ENCODE data around the gene C12orf50.

The C12orf50 gene

GRCh38 chr12:87952223-87952622 is 77.0 kb downstream of the C12orf50 start:
- no peak overlapping the region for H3K4ac ChIP-seq (ENCODE audit: low read depth, low read length)
- no CpG with 5 or more reads among the region's 2 CpGs for WGBS (ENCODE audit: extremely low coverage, insufficient coverage, insufficient read length)
- H3K27ac ChIP-seq (ENCODE audit: low read depth, low read length) = no peak overlapping the region
- no peak overlapping the region for H3K9ac ChIP-seq (ENCODE audit: low read length)
- H3K23ac ChIP-seq (ENCODE audit: low read length) = no peak overlapping the region
- no peak overlapping the region for H3K4me3 ChIP-seq (ENCODE audit: low read depth, low read length)
- no peaks in the 10 kb centered on the region for H3K79me1 ChIP-seq (ENCODE audit: low read length)
- H3K9me3 ChIP-seq (ENCODE audit: insufficient read depth, low read depth, low read length) = no peaks in the 10 kb centered on the region
- no peak for DNase-seq
- no peak overlapping the region for H2BK12ac ChIP-seq (ENCODE audit: low read length)
- no peaks in the 10 kb centered on the region for H3K36me3 ChIP-seq (ENCODE audit: control insufficient read depth in 1 of 2, insufficient read depth in 2 of 2, low read length in 2 of 2)
- H2AFZ ChIP-seq (ENCODE audit: insufficient read depth, low read length, poor library complexity) = no peak overlapping the region
- H3K18ac ChIP-seq (ENCODE audit: low read length) = no peak overlapping the region
- no peaks in the 10 kb centered on the region for H3K79me2 ChIP-seq (ENCODE audit: control insufficient read depth, insufficient read depth, low read length, poor library complexity)
- H3K4me2 ChIP-seq (ENCODE audit: low read length) = no peak overlapping the region
- H2BK5ac ChIP-seq (ENCODE audit: low read depth, low read length, poor library complexity) = no peak overlapping the region
- H2BK120ac ChIP-seq (ENCODE audit: insufficient read depth, low read length, poor library complexity) = no peak overlapping the region
- H3K4me1 ChIP-seq (ENCODE audit: control insufficient read depth in 1 of 2, insufficient read depth in 2 of 2, low read length in 2 of 2) = no peaks in the 10 kb centered on the region
- H2AK5ac ChIP-seq (ENCODE audit: low read length) = no peak overlapping the region
- H3K27me3 ChIP-seq (ENCODE audit: insufficient read depth, low read length) = no peaks in the 10 kb centered on the region
- H4K8ac ChIP-seq (ENCODE audit: low read depth, low read length) = no peak overlapping the region
- no peak overlapping the region for H3K14ac ChIP-seq (ENCODE audit: low read length)
- no peak overlapping the region for H4K12ac ChIP-seq (ENCODE audit: low read depth, low read length)
- no peak overlapping the region for H4K91ac ChIP-seq (ENCODE audit: low read depth, low read length)

GRCh38 chr12:87943762-87944161 is 85.4 kb downstream of the C12orf50 start:
- no peaks in the 10 kb centered on the region for H3K9me3 ChIP-seq (ENCODE audit: insufficient read depth, low read depth, low read length)
- no peaks in the 10 kb centered on the region for H3K27me3 ChIP-seq (ENCODE audit: insufficient read depth, low read length)
- DNase-seq = no peak
- H3K4ac ChIP-seq (ENCODE audit: low read depth, low read length) = no peak overlapping the region
- no peak overlapping the region for H4K8ac ChIP-seq (ENCODE audit: low read depth, low read length)
- no peak overlapping the region for H3K18ac ChIP-seq (ENCODE audit: low read length)
- H3K79me2 ChIP-seq (ENCODE audit: control insufficient read depth, insufficient read depth, low read length, poor library complexity) = no peaks in the 10 kb centered on the region
- H3K4me1 ChIP-seq (ENCODE audit: control insufficient read depth in 1 of 2, insufficient read depth in 2 of 2, low read length in 2 of 2) = no peaks in the 10 kb centered on the region
- no peak overlapping the region for H4K91ac ChIP-seq (ENCODE audit: low read depth, low read length)
- H3K4me3 ChIP-seq (ENCODE audit: low read depth, low read length) = no peak overlapping the region
- H2BK5ac ChIP-seq (ENCODE audit: low read depth, low read length, poor library complexity) = no peak overlapping the region
- H2AFZ ChIP-seq (ENCODE audit: insufficient read depth, low read length, poor library complexity) = no peak overlapping the region
- no CpG with 5 or more reads among the region's 3 CpGs for WGBS (ENCODE audit: extremely low coverage, insufficient coverage, insufficient read length)
- no peak overlapping the region for H4K12ac ChIP-seq (ENCODE audit: low read depth, low read length)
- H3K27ac ChIP-seq (ENCODE audit: low read depth, low read length) = no peak overlapping the region
- no peak overlapping the region for H3K23ac ChIP-seq (ENCODE audit: low read length)
- no peak overlapping the region for H3K4me2 ChIP-seq (ENCODE audit: low read length)
- no peak overlapping the region for H3K14ac ChIP-seq (ENCODE audit: low read length)
- H2BK12ac ChIP-seq (ENCODE audit: low read length) = no peak overlapping the region
- H2AK5ac ChIP-seq (ENCODE audit: low read length) = no peak overlapping the region
- no peak overlapping the region for H3K9ac ChIP-seq (ENCODE audit: low read length)
- no peak overlapping the region for H2BK120ac ChIP-seq (ENCODE audit: insufficient read depth, low read length, poor library complexity)
- H3K36me3 ChIP-seq (ENCODE audit: control insufficient read depth in 1 of 2, insufficient read depth in 2 of 2, low read length in 2 of 2) = no peaks in the 10 kb centered on the region
- H3K79me1 ChIP-seq (ENCODE audit: low read length) = no peaks in the 10 kb centered on the region

- no peak overlapping the region for H2BK5ac ChIP-seq (ENCODE audit: low read depth, low read length, poor library complexity)
- no CpG with 5 or more reads among the region's 1 CpG for WGBS (ENCODE audit: extremely low coverage, insufficient coverage, insufficient read length)
- H3K4me2 ChIP-seq (ENCODE audit: low read length) = no peak overlapping the region
- H3K4me3 ChIP-seq (ENCODE audit: low read depth, low read length) = no peak overlapping the region
- H2AK5ac ChIP-seq (ENCODE audit: low read length) = no peak overlapping the region
- no peak overlapping the region for H2BK12ac ChIP-seq (ENCODE audit: low read length)
- H2BK120ac ChIP-seq (ENCODE audit: insufficient read depth, low read length, poor library complexity) = no peak overlapping the region
- H3K79me2 ChIP-seq (ENCODE audit: control insufficient read depth, insufficient read depth, low read length, poor library complexity) = no peaks in the 10 kb centered on the region
- H3K27ac ChIP-seq (ENCODE audit: low read depth, low read length) = no peak overlapping the region
- no peak overlapping the region for H4K91ac ChIP-seq (ENCODE audit: low read depth, low read length)
- no peak overlapping the region for H3K4ac ChIP-seq (ENCODE audit: low read depth, low read length)
- H4K12ac ChIP-seq (ENCODE audit: low read depth, low read length) = no peak overlapping the region
- no peak overlapping the region for H3K23ac ChIP-seq (ENCODE audit: low read length)
- H2AFZ ChIP-seq (ENCODE audit: insufficient read depth, low read length, poor library complexity) = no peak overlapping the region
- H3K14ac ChIP-seq (ENCODE audit: low read length) = no peak overlapping the region
- no peak for DNase-seq
- no peaks in the 10 kb centered on the region for H3K4me1 ChIP-seq (ENCODE audit: control insufficient read depth in 1 of 2, insufficient read depth in 2 of 2, low read length in 2 of 2)
- no peak overlapping the region for H3K9ac ChIP-seq (ENCODE audit: low read length)
- no peaks in the 10 kb centered on the region for H3K9me3 ChIP-seq (ENCODE audit: insufficient read depth, low read depth, low read length)
- H4K8ac ChIP-seq (ENCODE audit: low read depth, low read length) = no peak overlapping the region
- no peaks in the 10 kb centered on the region for H3K79me1 ChIP-seq (ENCODE audit: low read length)
- H3K18ac ChIP-seq (ENCODE audit: low read length) = no peak overlapping the region
- H3K27me3 ChIP-seq (ENCODE audit: insufficient read depth, low read length) = no peaks in the 10 kb centered on the region
- no peaks in the 10 kb centered on the region for H3K36me3 ChIP-seq (ENCODE audit: control insufficient read depth in 1 of 2, insufficient read depth in 2 of 2, low read length in 2 of 2)
Measured at GRCh38 chr12:87943023-87943422, 86.2 kb downstream of the C12orf50 start.

GRCh38 chr12:87939182-87939581 is 90.0 kb downstream of the C12orf50 start:
- no peaks in the 10 kb centered on the region for H3K4me1 ChIP-seq (ENCODE audit: control insufficient read depth in 1 of 2, insufficient read depth in 2 of 2, low read length in 2 of 2)
- no peaks in the 10 kb centered on the region for H3K79me1 ChIP-seq (ENCODE audit: low read length)
- no peak overlapping the region for H2BK120ac ChIP-seq (ENCODE audit: insufficient read depth, low read length, poor library complexity)
- no peak overlapping the region for H3K23ac ChIP-seq (ENCODE audit: low read length)
- H2BK5ac ChIP-seq (ENCODE audit: low read depth, low read length, poor library complexity) = no peak overlapping the region
- no peak overlapping the region for H3K4me2 ChIP-seq (ENCODE audit: low read length)
- H4K91ac ChIP-seq (ENCODE audit: low read depth, low read length) = no peak overlapping the region
- no peaks in the 10 kb centered on the region for H3K27me3 ChIP-seq (ENCODE audit: insufficient read depth, low read length)
- H3K9ac ChIP-seq (ENCODE audit: low read length) = no peak overlapping the region
- H3K18ac ChIP-seq (ENCODE audit: low read length) = no peak overlapping the region
- no peak overlapping the region for H2AK5ac ChIP-seq (ENCODE audit: low read length)
- H3K4me3 ChIP-seq (ENCODE audit: low read depth, low read length) = no peak overlapping the region
- H4K12ac ChIP-seq (ENCODE audit: low read depth, low read length) = no peak overlapping the region
- no peak overlapping the region for H2AFZ ChIP-seq (ENCODE audit: insufficient read depth, low read length, poor library complexity)
- H3K27ac ChIP-seq (ENCODE audit: low read depth, low read length) = no peak overlapping the region
- no peak overlapping the region for H2BK12ac ChIP-seq (ENCODE audit: low read length)
- H3K79me2 ChIP-seq (ENCODE audit: control insufficient read depth, insufficient read depth, low read length, poor library complexity) = no peaks in the 10 kb centered on the region
- no peak overlapping the region for H4K8ac ChIP-seq (ENCODE audit: low read depth, low read length)
- H3K4ac ChIP-seq (ENCODE audit: low read depth, low read length) = no peak overlapping the region
- H3K36me3 ChIP-seq (ENCODE audit: control insufficient read depth in 1 of 2, insufficient read depth in 2 of 2, low read length in 2 of 2) = no peaks in the 10 kb centered on the region
- H3K9me3 ChIP-seq (ENCODE audit: insufficient read depth, low read depth, low read length) = no peaks in the 10 kb centered on the region
- H3K14ac ChIP-seq (ENCODE audit: low read length) = no peak overlapping the region
- no peak for DNase-seq

- Histone ChIP-seq H3K14ac (ENCODE audit: low read length) (no peak overlapping the region), H3K4me2 (ENCODE audit: low read length) (no peak overlapping the region), H3K36me3 (ENCODE audit: control insufficient read depth in 1 of 2, insufficient read depth in 2 of 2, low read length in 2 of 2) (no peaks in the 10 kb centered on the region), H2AFZ (ENCODE audit: insufficient read depth, low read length, poor library complexity) (no peak overlapping the region), H3K27ac (ENCODE audit: low read depth, low read length) (no peak overlapping the region), H3K79me1 (ENCODE audit: low read length) (no peaks in the 10 kb centered on the region), H2BK5ac (ENCODE audit: low read depth, low read length, poor library complexity) (no peak overlapping the region), H2AK5ac (ENCODE audit: low read length) (no peak overlapping the region), H2BK12ac (ENCODE audit: low read length) (no peak overlapping the region), H3K79me2 (ENCODE audit: control insufficient read depth, insufficient read depth, low read length, poor library complexity) (no peaks in the 10 kb centered on the region), H3K27me3 (ENCODE audit: insufficient read depth, low read length) (no peaks in the 10 kb centered on the region), H3K4me1 (ENCODE audit: control insufficient read depth in 1 of 2, insufficient read depth in 2 of 2, low read length in 2 of 2) (no peaks in the 10 kb centered on the region), H3K23ac (ENCODE audit: low read length) (no peak overlapping the region), H3K4me3 (ENCODE audit: low read depth, low read length) (no peak overlapping the region), H3K9me3 (ENCODE audit: insufficient read depth, low read depth, low read length) (no peaks in the 10 kb centered on the region), H4K12ac (ENCODE audit: low read depth, low read length) (no peak overlapping the region), H2BK120ac (ENCODE audit: insufficient read depth, low read length, poor library complexity) (no peak overlapping the region), H4K8ac (ENCODE audit: low read depth, low read length) (no peak overlapping the region), H3K4ac (ENCODE audit: low read depth, low read length) (no peak overlapping the region), H4K91ac (ENCODE audit: low read depth, low read length) (no peak overlapping the region), H3K9ac (ENCODE audit: low read length) (no peak overlapping the region), H3K18ac (ENCODE audit: low read length) (no peak overlapping the region)
- peak in 1 of 2 donors; percentile 24 for DNase-seq
Measured at GRCh38 chr12:87935216-87935615, 94.0 kb downstream of the C12orf50 start.
